NCI-H446 (cell line): ENCODE results near the gene FAM89B.
"Not testable (repeated sequence)": the region's sequence is repeated elsewhere in the genome, so short reads cannot be mapped to it uniquely, and the experiment has no call there.

Experiments
- DNase-seq, 2 experiments: peaks; one replicate each; lab custom pipeline; 2025; lab: John Stamatoyannopoulos, UW

FAM89B gene

GRCh38 chr11:65572356-65573051, at the start of gene FAM89B:
Gene FAM89B, plus strand, starts transcription at chr11:65572538. Its CDS starts 132 bp downstream, at chr11:65572670.
- peak; percentile 81 to 84 for DNase-seq

- not testable (repeated sequence) for DNase-seq
These were observed 49.4 kb upstream of the FAM89B start for GRCh38 chr11:65522718-65523630.

- DNase-seq: not testable (repeated sequence)
These were observed 48.7 kb upstream of the FAM89B start for GRCh38 chr11:65523631-65523968.

GRCh38 chr11:65524014-65524740, 48.2 kb upstream of the FAM89B start:
- no peak for DNase-seq

DNA sequence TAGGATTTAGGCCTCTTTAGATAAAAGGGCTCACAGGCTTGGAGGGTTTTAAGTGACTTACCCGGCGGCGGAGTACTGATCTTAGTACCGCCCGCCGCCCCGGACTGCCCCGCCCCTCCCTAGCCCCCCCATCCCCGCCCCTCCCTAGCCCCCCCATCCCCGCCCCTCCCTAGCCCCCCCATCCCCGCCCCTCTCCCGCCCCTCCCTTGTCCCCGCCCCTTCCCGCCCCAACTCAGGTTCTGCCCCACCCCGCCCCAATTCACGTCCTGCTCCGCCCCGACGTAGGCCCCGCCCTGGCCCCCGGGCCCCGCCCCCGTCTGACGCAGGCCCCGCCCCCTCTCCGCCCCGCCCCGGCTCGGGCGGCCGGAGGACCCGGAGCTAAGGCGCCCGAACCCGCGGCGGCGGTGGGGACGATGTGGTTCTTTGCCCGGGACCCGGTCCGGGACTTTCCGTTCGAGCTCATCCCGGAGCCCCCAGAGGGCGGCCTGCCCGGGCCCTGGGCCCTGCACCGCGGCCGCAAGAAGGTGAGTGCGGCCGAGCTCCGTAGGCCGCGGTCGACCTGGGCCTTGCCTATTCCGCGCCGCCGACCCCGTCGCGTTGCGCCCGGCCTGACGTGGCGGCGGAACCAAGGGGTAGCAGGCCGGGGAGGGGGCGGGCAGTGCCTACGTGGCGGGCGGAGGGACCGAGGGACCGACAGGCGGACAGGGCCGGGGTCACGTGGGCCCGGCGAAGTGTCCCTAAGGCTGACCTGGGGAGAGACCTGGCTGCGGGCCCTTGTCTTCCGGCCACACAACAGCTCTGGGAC, 47.4 kb upstream of the FAM89B start, which contains the start of gene SCYL1:
SCYL1 (plus strand) TSS at position 343 of the 805 bp plus-strand sequence; CDS start at position 414, 71 bp downstream.
- peak; percentile 46 to 84 for DNase-seq

DNA sequence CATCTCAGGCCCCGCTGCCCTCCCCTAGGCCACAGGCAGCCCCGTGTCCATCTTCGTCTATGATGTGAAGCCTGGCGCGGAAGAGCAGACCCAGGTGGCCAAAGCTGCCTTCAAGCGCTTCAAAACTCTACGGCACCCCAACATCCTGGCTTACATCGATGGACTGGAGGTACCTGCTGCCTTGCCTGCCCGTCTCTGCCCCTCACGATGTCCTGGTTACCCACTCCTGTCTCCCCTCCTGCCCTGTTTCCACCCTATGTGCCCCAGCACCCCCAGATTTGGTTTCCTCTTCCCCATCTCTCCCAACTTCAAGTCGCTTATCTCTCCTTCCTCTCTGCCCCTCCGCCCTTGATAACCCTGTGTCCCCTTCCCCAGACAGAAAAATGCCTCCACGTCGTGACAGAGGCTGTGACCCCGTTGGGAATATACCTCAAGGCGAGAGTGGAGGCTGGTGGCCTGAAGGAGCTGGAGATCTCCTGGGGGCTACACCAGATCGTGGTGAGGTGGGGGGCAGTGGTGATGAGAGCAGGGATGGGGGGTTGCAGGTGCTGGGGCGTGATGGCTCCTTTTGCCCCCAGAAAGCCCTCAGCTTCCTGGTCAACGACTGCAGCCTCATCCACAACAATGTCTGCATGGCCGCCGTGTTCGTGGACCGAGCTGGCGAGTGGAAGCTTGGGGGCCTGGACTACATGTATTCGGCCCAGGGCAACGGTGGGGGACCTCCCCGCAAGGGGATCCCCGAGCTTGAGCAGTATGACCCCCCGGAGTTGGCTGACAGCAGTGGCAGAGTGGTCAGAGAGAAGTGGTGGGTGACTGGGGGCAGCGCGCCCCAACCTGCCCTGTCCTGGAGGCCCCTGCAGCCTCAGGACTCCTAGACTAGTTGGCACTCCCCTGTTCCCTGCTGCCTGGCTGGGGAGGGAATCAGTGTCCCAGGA, 46.5 kb upstream of the FAM89B start:
- DNase-seq: no peak

- no peak for DNase-seq
These were observed 45.6 kb upstream of the FAM89B start for GRCh38 chr11:65526744-65527143.

- DNase-seq: no peak
These were observed 43.5 kb upstream of the FAM89B start for GRCh38 chr11:65528819-65529350.

GRCh38 chr11:65529475-65530156, 42.7 kb upstream of the FAM89B start:
- DNase-seq: no peak

DNA sequence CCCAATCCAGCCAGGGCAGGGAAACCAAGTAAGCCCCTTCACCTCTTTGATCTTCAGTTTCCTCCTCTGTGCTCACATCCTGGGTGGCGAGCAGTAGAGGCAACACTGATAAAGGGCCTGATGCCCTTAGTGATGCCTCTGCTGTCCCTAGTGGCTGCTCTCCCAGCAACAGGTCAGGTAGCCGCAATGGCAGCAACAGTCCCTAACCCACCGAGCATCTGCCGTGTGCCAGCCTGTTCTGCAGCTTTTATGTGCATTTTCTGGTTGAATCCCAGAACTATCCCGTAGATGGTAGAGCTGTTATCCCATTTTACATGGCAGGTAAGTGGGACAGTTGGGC, 42.2 kb upstream of the FAM89B start:
- DNase-seq: no peak

GRCh38 chr11:65532388-65533064, 39.8 kb upstream of the FAM89B start:
- DNase-seq: no peak

- no peak for DNase-seq
These were observed 37.2 kb upstream of the FAM89B start for GRCh38 chr11:65535102-65535501.

- no peak for DNase-seq
These were observed 35.7 kb upstream of the FAM89B start for GRCh38 chr11:65536412-65537295.

DNA sequence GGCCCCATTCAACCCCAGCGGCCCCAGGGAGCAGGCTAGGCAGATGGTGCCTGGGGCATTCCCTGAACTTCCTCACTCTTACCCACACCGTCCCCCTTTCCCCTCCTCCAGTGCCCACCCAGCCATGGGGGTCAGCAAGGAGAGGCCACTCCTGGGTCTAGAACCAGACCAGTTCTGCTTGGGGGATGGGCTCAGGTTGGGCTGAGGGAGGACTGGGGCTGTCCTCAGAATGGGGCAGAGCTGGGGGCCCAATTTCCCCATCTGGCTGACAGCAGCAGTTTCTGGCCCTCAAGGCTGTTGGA, 35.1 kb upstream of the FAM89B start:
- DNase-seq: no peak

GRCh38 chr11:65537620-65538231, 34.6 kb upstream of the FAM89B start:
- DNase-seq: no peak

DNA sequence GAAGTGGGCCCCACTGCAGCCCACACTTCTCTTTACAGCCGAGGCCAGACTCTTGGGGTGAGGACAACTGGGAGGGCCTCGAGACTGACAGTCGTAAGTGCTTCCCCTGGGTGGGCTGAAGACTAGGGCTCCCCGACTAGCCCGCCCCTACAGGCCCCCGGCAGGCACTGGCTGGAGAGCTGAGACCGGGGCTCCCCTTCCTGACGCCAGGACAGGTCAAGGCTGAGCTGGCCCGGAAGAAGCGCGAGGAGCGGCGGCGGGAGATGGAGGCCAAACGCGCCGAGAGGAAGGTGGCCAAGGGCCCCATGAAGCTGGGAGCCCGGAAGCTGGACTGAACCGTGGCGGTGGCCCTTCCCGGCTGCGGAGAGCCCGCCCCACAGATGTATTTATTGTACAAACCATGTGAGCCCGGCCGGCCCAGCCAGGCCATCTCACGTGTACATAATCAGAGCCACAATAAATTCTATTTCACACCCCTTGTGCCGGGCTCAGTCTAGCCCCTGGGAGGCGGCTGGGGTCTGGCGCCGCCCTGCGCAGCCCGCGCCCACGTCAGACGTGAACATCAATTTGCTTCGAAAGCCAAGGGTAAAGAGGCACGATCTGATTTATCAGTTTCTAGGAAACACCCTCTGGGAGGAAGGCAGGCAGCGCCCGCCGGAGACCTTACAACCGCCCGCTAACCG, 34.0 kb upstream of the FAM89B start:
- no peak for DNase-seq
